Natural killer cell treated with Interleukin-12 subunit alpha and Interleukin-12 subunit beta and Interleukin-15 and Interleukin-18, amount 100 ng/mL, for 72 hours (primary cell): ENCODE data around the gene DMRT2. TPM values are rescaled to one million over a fixed set of nuclear protein-coding genes. Genes with fewer than 3 reads are reported as not detected.
A peak's percentile ranks its signal among the peaks of the same experiment; 100 is the strongest.

Experiments used
- ATAC-seq, 2 donors: fragments of 150-1000 bp; cut with Tn5 transposase in 1 of 2; sonication (Bioruptor Pico), chemical (Tn5 transposase) in 1 of 2; 2 replicates each; pipeline ENCODE4 v1.10.0; 2021
- DNase-seq: peaks from one replicate; pipeline ENCODE4 v3.0.0; 2022; ENCODE audit warnings: low spot score
- H3K27ac Mint-ChIP-seq, 2 donors: 1 replicate in 1 of 2; 2 replicates in 1 of 2; pipeline ENCODE4 v1.8.0; 2022; ENCODE audit warnings: mixed read lengths in 2 of 2, mild to moderate bottlenecking in 1 of 2, moderate library complexity in 1 of 2
- H3K27me3 Mint-ChIP-seq, 2 donors: 1 replicate in 1 of 2; 2 replicates in 1 of 2; pipeline ENCODE4 v1.8.0; 2022; ENCODE audit warnings: mixed read lengths in 2 of 2
- H3K36me3 Mint-ChIP-seq: one replicate; pipeline ENCODE4 v1.8.0; 2022; ENCODE audit warnings: mixed read lengths
- H3K4me1 Mint-ChIP-seq, 2 donors: 1 replicate in 1 of 2; 2 replicates in 1 of 2; pipeline ENCODE4 v1.8.0; 2022; ENCODE audit warnings: low read depth in 2 of 2, mixed read lengths in 2 of 2, mild to moderate bottlenecking in 1 of 2
- H3K4me3 Mint-ChIP-seq: one replicate; pipeline ENCODE4 v1.8.0; 2022; ENCODE audit warnings: mixed read lengths
- H3K9me3 Mint-ChIP-seq: 2 replicates; pipeline ENCODE4 v1.8.0; 2022; ENCODE audit warnings: mixed read lengths
- total RNA-seq, 2 donors: library from RNA; stranded (reverse); gene quantifications; one replicate each; pipeline ENCODE4 v1.2.3, GENCODE V29; 2022

DMRT2 gene
- total RNA-seq, result not detected

DNA sequence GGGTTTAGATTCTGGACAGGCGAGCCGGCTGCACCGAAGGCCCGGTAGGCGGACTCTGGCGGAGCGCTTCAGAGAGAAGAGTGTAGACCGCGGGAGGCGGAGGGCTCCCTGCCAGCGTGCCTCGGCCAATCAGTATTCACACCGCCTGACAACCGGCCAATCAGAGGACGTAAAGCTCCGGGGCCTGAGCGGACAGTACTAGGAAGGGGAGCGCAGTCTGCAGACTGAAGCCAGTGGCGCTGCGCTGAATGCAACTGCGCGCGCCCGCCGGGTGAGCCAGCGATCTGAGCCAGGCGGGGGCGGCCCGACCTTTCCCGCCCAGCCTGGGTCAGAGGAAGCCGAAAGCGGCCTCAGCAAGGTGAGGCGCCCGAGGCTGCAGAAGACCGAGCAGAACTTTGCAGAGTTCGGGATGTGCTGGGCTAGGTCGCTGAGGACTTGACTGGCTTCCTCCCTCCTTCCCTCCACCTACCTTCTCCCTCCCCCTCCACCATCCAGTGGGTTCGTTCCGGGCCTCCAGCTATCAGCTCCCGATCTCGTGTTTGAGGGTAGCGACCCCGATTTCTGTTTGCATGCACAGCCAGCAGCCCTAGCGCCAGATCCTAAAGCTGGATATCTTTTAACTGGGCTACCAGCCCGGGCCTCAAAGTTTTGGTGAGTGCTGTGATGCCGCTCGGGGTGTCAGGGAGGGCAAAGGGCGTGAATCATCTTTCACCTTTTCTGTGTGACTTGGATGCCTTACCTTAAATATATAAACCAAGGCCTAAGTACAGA, at the start of gene DMRT2:
Gene DMRT2 (plus strand): TSS at position 233 of the 771 bp plus-strand sequence. CDS start 1,257 bp downstream, outside the sequence.
- ATAC-seq, result peak; percentile 91 to 92
- Mint-ChIP-seq H3K27ac (no peak within 1 kb of the TSS), H3K27me3 (peaks cover 57 to 72% of the 10 kb centered on the region in 2 donors), H3K4me3 (peak within 1 kb of the TSS; percentile 83), H3K36me3 (peaks cover 14% of the 10 kb centered on the region), H3K4me1 (peaks cover 41 to 49% of the 10 kb centered on the region in 2 donors), H3K9me3 (no peaks in the 10 kb centered on the region)
- peak; percentile 74 for DNase-seq

GRCh38 chr9:1001838-1002237, 48.3 kb upstream of the DMRT2 start:
- no peak for ATAC-seq
- H3K4me3 Mint-ChIP-seq, result no peak overlapping the region
- H3K27me3 Mint-ChIP-seq, result peaks cover 0 to 9% of the 10 kb centered on the region in 2 donors
- peaks cover 9 to 12% of the 10 kb centered on the region in 2 donors for H3K4me1 Mint-ChIP-seq
- DNase-seq, result no peak
- no peaks in the 10 kb centered on the region for H3K36me3 Mint-ChIP-seq
- no peak overlapping the region for H3K27ac Mint-ChIP-seq
- no peaks in the 10 kb centered on the region for H3K9me3 Mint-ChIP-seq

DNA sequence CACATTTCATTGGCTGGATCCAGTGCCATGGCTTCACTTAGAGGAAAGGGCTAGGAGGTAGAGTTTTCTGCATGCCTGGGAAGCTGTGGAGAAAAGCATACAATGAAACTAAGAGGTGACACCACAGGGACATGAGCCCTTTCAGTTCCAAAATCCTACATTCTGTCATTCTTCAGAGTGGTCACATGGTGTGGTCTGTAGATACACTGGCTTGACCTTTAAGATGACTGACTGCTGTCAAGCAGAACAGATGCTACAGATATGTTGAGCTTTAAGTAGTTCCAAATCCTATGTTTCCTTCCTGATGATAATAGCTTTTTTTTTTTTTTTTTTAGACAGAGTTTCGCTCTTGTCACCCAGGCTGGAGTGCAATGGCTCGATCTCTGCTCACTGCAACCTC, 47.5 kb upstream of the DMRT2 start:
- ATAC-seq (no peak), DNase-seq (no peak)
- Mint-ChIP-seq H3K9me3 (no peaks in the 10 kb centered on the region), H3K4me3 (no peak overlapping the region), H3K27ac (no peak overlapping the region), H3K36me3 (no peaks in the 10 kb centered on the region), H3K27me3 (peaks cover 0 to 14% of the 10 kb centered on the region in 2 donors), H3K4me1 (peaks cover 9 to 12% of the 10 kb centered on the region in 2 donors)

- ATAC-seq, result peak in 1 of 2 donors; percentile 52
- no peak overlapping the region for H3K4me3 Mint-ChIP-seq
- peaks cover 7 to 15% of the 10 kb centered on the region in 2 donors for H3K4me1 Mint-ChIP-seq
- no peaks in the 10 kb centered on the region for H3K9me3 Mint-ChIP-seq
- DNase-seq, result no peak
- H3K27ac Mint-ChIP-seq, result no peak overlapping the region
- no peaks in the 10 kb centered on the region for H3K36me3 Mint-ChIP-seq
- peaks cover 12 to 29% of the 10 kb centered on the region in 2 donors for H3K27me3 Mint-ChIP-seq
These were observed 45.0 kb upstream of the DMRT2 start for GRCh38 chr9:1005043-1005667.

DNA sequence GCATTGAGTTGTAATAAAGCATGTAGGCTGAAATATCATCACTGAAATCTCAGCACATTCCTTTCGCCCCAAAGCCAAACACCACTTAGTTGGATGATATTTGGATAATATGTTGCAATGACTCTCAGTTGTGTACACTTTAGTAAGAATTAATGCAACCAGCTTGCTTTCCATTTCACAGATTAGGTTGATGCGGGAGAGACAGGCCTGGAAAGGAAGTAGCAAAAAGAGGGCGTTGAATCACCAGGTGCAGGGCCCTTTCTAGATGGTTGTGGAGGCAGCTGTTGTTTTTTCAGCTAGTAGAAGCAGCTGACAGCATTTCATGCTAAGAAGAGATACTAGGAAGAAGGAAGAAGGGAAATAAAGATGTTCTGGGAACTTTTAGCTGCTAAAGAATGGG, 42.8 kb upstream of the DMRT2 start:
- H3K27ac Mint-ChIP-seq, result no peak overlapping the region
- H3K27me3 Mint-ChIP-seq, result peaks cover 14 to 27% of the 10 kb centered on the region in 2 donors
- DNase-seq, result no peak

DNA sequence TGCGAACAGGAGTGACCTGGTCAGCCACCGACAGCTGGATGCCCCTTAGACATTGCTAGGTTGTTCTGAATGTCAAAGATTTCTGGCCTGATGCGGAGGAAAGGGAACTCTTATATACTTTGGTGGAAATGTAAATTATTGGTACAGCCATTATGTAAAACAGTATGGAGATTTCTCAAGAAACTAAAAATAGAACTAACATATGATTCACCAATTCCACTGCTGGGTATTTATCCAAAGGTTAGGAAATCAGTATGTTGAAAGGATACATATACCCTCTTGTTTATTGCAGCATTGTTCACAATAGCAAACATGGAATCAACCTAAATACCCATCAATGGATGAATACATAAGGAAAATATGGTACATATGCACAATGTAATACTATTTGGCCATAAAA, 41.9 kb upstream of the DMRT2 start:
- Mint-ChIP-seq H3K9me3 (no peaks in the 10 kb centered on the region), H3K27me3 (peaks cover 14 to 27% of the 10 kb centered on the region in 2 donors), H3K27ac (peak overlapping the region; percentile 11 to 38), H3K4me3 (no peak overlapping the region), H3K36me3 (no peaks in the 10 kb centered on the region), H3K4me1 (peaks cover 7 to 15% of the 10 kb centered on the region in 2 donors)
- no peak for ATAC-seq
- DNase-seq, result no peak

More for the DNA sequence above, 42.8 kb upstream of the DMRT2 start:
- ATAC-seq, result no peak
- no peak overlapping the region for H3K4me3 Mint-ChIP-seq
- peaks cover 7 to 15% of the 10 kb centered on the region in 2 donors for H3K4me1 Mint-ChIP-seq
- no peaks in the 10 kb centered on the region for H3K9me3 Mint-ChIP-seq
- no peaks in the 10 kb centered on the region for H3K36me3 Mint-ChIP-seq

DNA sequence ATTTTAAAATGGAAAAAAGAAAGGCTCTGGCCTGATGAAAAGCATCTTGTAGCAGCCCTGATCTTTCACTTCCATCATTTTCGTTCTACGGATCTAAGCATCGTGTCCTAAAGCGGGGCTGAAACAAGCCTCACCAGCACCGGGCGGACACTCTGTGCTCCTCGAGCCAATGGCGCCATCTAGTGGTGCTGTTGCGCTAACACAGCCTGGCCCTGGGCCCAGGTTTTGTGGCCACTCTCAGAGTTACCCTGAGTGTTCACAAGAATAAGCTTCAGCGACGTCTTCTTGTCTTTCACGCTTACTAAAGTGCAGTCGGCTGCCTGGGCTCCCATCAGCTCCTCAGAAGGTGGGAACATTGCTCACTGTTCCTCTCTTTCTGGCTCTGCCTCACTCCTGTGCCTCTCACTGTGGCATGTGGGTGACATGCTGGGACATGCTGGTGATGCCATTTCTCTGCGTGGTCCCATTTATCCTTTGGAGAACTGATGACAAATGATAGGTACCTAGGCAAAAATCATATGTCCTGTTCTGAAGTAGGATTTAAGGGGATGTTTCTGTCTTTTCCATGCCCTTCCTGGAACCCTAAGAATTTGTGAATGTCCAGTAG, 41.0 kb upstream of the DMRT2 start:
- peaks cover 7 to 15% of the 10 kb centered on the region in 2 donors for H3K4me1 Mint-ChIP-seq
- peaks cover 14 to 27% of the 10 kb centered on the region in 2 donors for H3K27me3 Mint-ChIP-seq
- H3K4me3 Mint-ChIP-seq, result no peak overlapping the region
- peak; percentile 92 to 93 for ATAC-seq
- H3K36me3 Mint-ChIP-seq, result no peaks in the 10 kb centered on the region
- DNase-seq, result peak; percentile 83
- no peaks in the 10 kb centered on the region for H3K9me3 Mint-ChIP-seq
- H3K27ac Mint-ChIP-seq, result no peak overlapping the region

GRCh38 chr9:1013021-1013420, 37.1 kb upstream of the DMRT2 start:
- H3K4me1 Mint-ChIP-seq, result peaks cover 0 to 9% of the 10 kb centered on the region in 2 donors
- H3K36me3 Mint-ChIP-seq, result no peaks in the 10 kb centered on the region
- H3K27me3 Mint-ChIP-seq, result peaks cover 16 to 29% of the 10 kb centered on the region in 2 donors
- no peaks in the 10 kb centered on the region for H3K9me3 Mint-ChIP-seq
- no peak overlapping the region for H3K27ac Mint-ChIP-seq
- ATAC-seq (no peak), DNase-seq (no peak)
- no peak overlapping the region for H3K4me3 Mint-ChIP-seq

DNA sequence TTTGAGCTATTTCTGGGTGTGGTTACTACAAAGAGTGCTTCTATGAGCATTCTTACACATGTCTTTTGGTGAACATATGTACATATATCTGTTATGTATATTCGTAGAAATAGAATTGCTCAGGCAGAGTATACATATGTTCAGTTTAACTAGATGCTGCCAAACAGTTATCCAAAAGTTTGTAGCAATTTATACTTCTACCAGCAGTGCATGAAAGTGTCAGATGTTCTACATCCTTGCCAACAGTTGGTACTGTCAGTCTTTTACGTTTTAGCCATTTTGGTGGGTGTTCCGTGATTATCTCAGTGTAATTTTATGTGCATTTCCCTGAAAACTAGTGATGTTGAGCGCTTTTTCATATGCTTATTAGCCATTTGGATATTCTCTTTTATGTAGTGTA, 35.9 kb upstream of the DMRT2 start:
- Mint-ChIP-seq H3K4me3 (no peak overlapping the region), H3K27ac (no peak overlapping the region), H3K27me3 (peaks cover 13 to 32% of the 10 kb centered on the region in 2 donors), H3K36me3 (no peaks in the 10 kb centered on the region), H3K4me1 (peaks cover 0 to 3% of the 10 kb centered on the region in 2 donors), H3K9me3 (no peaks in the 10 kb centered on the region)
- ATAC-seq, result no peak
- DNase-seq, result no peak

DNA sequence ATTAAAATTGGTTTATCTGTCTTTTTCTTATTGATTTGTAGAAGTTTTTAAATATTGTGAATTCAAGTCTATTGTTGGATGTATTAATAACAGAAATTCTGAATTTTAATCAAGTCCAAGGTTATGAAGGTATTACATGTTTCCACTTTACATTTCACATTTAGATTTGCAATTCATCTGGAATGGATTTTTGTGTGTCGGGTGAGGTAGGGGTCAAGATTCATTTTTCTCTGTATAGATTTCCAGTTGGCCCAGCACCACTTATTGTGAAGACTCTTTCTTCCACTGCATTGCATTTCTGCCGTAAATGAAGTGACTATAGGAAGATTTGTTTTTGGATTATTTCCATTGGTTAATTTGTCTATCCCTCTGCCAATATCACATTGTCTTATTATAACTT, 35.5 kb upstream of the DMRT2 start:
- Mint-ChIP-seq H3K9me3 (no peaks in the 10 kb centered on the region), H3K36me3 (no peaks in the 10 kb centered on the region), H3K27me3 (peaks cover 8 to 32% of the 10 kb centered on the region in 2 donors), H3K4me3 (no peak overlapping the region), H3K27ac (no peak overlapping the region), H3K4me1 (no peaks in the 10 kb centered on the region)
- no peak for ATAC-seq
- no peak for DNase-seq

- H3K27ac Mint-ChIP-seq, result no peak overlapping the region
- ATAC-seq (no peak), DNase-seq (no peak)
- H3K4me3 Mint-ChIP-seq, result no peak overlapping the region
- H3K27me3 Mint-ChIP-seq, result peaks cover 14 to 41% of the 10 kb centered on the region in 2 donors
- no peaks in the 10 kb centered on the region for H3K36me3 Mint-ChIP-seq
- H3K9me3 Mint-ChIP-seq, result no peaks in the 10 kb centered on the region
- H3K4me1 Mint-ChIP-seq, result no peaks in the 10 kb centered on the region
These were observed 32.0 kb upstream of the DMRT2 start for GRCh38 chr9:1018121-1018520.

- Mint-ChIP-seq H3K4me1 (no peaks in the 10 kb centered on the region), H3K27me3 (peaks cover 28 to 53% of the 10 kb centered on the region in 2 donors), H3K4me3 (no peak overlapping the region), H3K36me3 (no peaks in the 10 kb centered on the region), H3K9me3 (no peaks in the 10 kb centered on the region), H3K27ac (no peak overlapping the region)
- no peak for DNase-seq
- no peak for ATAC-seq
These were observed 26.0 kb upstream of the DMRT2 start for GRCh38 chr9:1024112-1024511.

GRCh38 chr9:1025131-1025530, 25.0 kb upstream of the DMRT2 start:
- DNase-seq (no peak), ATAC-seq (no peak)
- Mint-ChIP-seq H3K36me3 (no peaks in the 10 kb centered on the region), H3K27me3 (peaks cover 28 to 52% of the 10 kb centered on the region in 2 donors), H3K4me3 (no peak overlapping the region), H3K27ac (no peak overlapping the region), H3K4me1 (no peaks in the 10 kb centered on the region), H3K9me3 (no peaks in the 10 kb centered on the region)

GRCh38 chr9:1026219-1026618, 23.9 kb upstream of the DMRT2 start:
- H3K4me1 Mint-ChIP-seq, result no peaks in the 10 kb centered on the region
- H3K4me3 Mint-ChIP-seq, result no peak overlapping the region
- ATAC-seq, result no peak
- H3K9me3 Mint-ChIP-seq, result no peaks in the 10 kb centered on the region
- no peak overlapping the region for H3K27ac Mint-ChIP-seq
- no peak for DNase-seq
- H3K36me3 Mint-ChIP-seq, result no peaks in the 10 kb centered on the region
- peaks cover 25 to 42% of the 10 kb centered on the region in 2 donors for H3K27me3 Mint-ChIP-seq
